ENCODE data around the gene ARMC6. TPM values are rescaled to one million over a fixed set of nuclear protein-coding genes. Genes with fewer than 3 reads are reported as not detected.

ARMC6 gene
- polyA plus RNA-seq, 2 donors = 18.2 to 22.1 TPM

DNA sequence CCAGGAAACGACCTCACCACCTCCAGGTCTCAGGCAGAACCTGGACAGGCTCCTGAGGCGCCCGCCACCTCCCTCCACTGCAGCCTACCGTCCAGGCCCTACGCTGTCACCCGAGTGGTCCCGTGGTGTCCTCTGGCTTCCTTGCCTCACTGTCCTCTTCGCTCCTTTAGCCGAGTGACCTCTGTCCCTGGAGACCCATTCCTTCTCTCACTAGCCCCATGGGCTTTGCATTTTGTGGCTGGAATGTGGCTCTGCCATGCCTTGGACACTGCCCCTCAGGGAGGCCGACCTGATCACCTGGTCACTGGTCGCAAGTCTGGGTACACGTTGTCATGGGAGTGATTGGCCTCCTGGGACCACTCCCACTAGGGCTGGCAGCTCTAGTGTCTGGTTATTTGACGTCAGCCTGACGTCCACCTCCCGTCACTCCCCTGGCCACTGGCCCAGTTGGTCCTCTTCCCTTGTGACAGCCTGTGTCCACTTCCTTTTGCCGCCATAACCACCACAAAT is 48.3 kb downstream of the ARMC6 start:
- H3K4me1 ChIP-seq (ENCODE audit: control insufficient read depth in 2 of 2, insufficient read depth in 2 of 2, low read length in 1 of 2) = peaks cover 0 to 8% of the 10 kb centered on the region in 2 donors
- no peak overlapping the region for H3K27ac ChIP-seq (ENCODE audit: low read depth in 2 of 2, low read length in 1 of 2)
- 81 to 83% methylated on average over 16 of the region's 16 CpGs for WGBS, 2 donors

DNA sequence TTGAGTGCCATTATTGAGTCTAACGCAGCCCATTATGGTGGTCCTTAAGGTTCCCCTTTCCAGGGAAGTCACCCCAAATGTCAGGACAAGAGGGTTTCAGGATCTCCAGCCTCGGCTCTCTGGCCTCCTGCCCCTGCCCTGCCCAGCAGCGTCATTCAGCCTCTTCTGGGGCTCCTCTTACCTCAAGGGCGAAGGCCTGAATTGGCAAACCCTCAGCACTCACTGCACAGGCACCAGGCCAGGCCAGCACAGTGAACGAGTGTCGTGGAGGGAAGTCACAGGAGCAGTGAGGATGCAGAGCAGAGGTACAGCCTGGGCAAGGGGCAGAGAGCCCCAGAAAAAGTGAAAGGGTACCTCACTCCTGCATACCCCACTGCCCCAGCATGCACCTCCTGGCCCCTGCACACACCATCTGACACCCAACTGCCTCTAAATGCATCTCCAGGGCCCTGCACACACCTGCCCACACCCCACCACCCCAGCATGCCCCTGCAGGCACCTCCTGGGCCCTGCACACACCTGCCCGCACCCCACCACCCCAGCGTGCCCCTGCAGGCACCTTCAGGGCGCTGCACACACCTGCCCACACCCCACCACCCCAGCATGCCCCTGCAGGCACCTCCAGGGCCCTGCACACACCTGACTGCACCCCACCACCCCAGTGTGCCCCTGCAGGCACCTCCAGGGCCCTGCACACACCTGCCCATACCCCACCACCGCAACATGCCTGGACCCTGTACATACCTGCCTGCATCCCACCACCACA is 50.2 kb downstream of the ARMC6 start:
- H3K36me3 ChIP-seq (ENCODE audit: control insufficient read depth in 2 of 2, insufficient read depth in 2 of 2, low read length in 1 of 2) = no peaks in the 10 kb centered on the region
- H3K27me3 ChIP-seq (ENCODE audit: control insufficient read depth in 1 of 2, insufficient read depth in 2 of 2, low read length in 2 of 2) = no peaks in the 10 kb centered on the region
- H3K4me1 ChIP-seq (ENCODE audit: control insufficient read depth in 2 of 2, insufficient read depth in 2 of 2, low read length in 1 of 2) = peaks cover 0 to 6% of the 10 kb centered on the region in 2 donors
- H3K27ac ChIP-seq (ENCODE audit: low read depth in 2 of 2, low read length in 1 of 2) = no peak overlapping the region
- WGBS, 2 donors = 61 to 68% methylated on average over 10 of the region's 10 CpGs
- no peaks in the 10 kb centered on the region for H3K9me3 ChIP-seq (ENCODE audit: control insufficient read depth in 2 of 2, insufficient read depth in 1 of 2, low read depth in 1 of 2, low read length in 1 of 2)
- no peak overlapping the region for H3K4me3 ChIP-seq (ENCODE audit: low read depth in 1 of 2, low read length in 2 of 2)

More for the DNA sequence above, 48.3 kb downstream of the ARMC6 start:
- H3K27me3 ChIP-seq (ENCODE audit: control insufficient read depth in 1 of 2, insufficient read depth in 2 of 2, low read length in 2 of 2) = no peaks in the 10 kb centered on the region
- H3K4me3 ChIP-seq (ENCODE audit: low read depth in 1 of 2, low read length in 2 of 2) = no peak overlapping the region
- peaks cover 0 to 2% of the 10 kb centered on the region in 2 donors for H3K36me3 ChIP-seq (ENCODE audit: control insufficient read depth in 2 of 2, insufficient read depth in 2 of 2, low read length in 1 of 2)
- H3K9me3 ChIP-seq (ENCODE audit: control insufficient read depth in 2 of 2, insufficient read depth in 1 of 2, low read depth in 1 of 2, low read length in 1 of 2) = no peaks in the 10 kb centered on the region

DNA sequence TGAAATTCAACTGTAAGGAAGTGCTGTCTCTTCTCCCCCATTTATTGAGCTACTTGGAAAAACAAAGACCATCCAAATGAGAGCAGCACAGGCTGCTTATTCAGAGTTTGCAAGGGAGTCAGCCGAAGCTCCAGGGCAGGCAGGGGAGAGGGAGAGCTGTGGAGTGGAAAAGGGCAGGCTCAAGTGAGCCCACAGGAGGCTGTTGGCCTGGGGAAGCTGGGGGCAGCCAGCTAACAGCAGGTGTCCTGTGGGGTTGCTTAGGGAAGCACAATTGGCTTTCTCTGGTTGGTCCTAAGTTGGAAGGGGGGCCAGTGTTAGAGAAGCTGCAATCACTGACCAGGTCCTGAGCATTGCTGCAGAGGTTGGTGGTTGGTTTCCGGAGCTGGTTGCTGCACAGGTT is 54.3 kb downstream of the ARMC6 start:
- no peaks in the 10 kb centered on the region for H3K27me3 ChIP-seq (ENCODE audit: control insufficient read depth in 1 of 2, insufficient read depth in 2 of 2, low read length in 2 of 2)
- H3K4me1 ChIP-seq (ENCODE audit: control insufficient read depth in 2 of 2, insufficient read depth in 2 of 2, low read length in 1 of 2) = peaks cover 0 to 6% of the 10 kb centered on the region in 2 donors
- 91 to 92% methylated on average over 2 of the region's 2 CpGs for WGBS, 2 donors
- no peaks in the 10 kb centered on the region for H3K9me3 ChIP-seq (ENCODE audit: control insufficient read depth in 2 of 2, insufficient read depth in 1 of 2, low read depth in 1 of 2, low read length in 1 of 2)
- H3K4me3 ChIP-seq (ENCODE audit: low read depth in 1 of 2, low read length in 2 of 2) = no peak overlapping the region
- no peak overlapping the region for H3K27ac ChIP-seq (ENCODE audit: low read depth in 2 of 2, low read length in 1 of 2)
- no peaks in the 10 kb centered on the region for H3K36me3 ChIP-seq (ENCODE audit: control insufficient read depth in 2 of 2, insufficient read depth in 2 of 2, low read length in 1 of 2)

DNA sequence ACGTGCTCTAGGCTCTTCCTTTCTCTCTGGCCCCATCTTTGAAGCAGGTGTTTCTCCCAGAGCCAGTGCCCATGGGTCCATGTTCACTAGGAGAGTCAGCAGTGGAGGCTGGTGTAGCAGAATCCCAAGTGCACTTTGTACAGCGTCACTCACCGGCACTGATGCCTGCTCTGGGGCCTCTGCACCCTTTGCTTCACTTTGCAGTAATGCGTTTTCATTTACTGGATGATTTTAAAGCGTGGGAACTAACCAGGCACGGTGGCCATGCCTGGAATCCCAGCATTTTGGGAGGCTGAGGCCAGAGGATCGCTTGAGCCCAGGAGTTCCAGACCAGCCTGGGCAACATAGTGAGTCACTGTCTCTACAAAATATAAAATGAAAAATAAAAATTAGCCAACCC is 61.1 kb downstream of the ARMC6 start:
- Histone ChIP-seq H3K27me3 (ENCODE audit: control insufficient read depth in 1 of 2, insufficient read depth in 2 of 2, low read length in 2 of 2) (no peaks in the 10 kb centered on the region), H3K9me3 (ENCODE audit: control insufficient read depth in 2 of 2, insufficient read depth in 1 of 2, low read depth in 1 of 2, low read length in 1 of 2) (no peaks in the 10 kb centered on the region), H3K27ac (ENCODE audit: low read depth in 2 of 2, low read length in 1 of 2) (no peak overlapping the region), H3K4me3 (ENCODE audit: low read depth in 1 of 2, low read length in 2 of 2) (no peak overlapping the region), H3K36me3 (ENCODE audit: control insufficient read depth in 2 of 2, insufficient read depth in 2 of 2, low read length in 1 of 2) (peaks cover 0 to 7% of the 10 kb centered on the region in 2 donors), H3K4me1 (ENCODE audit: control insufficient read depth in 2 of 2, insufficient read depth in 2 of 2, low read length in 1 of 2) (no peaks in the 10 kb centered on the region)
- 84 to 93% methylated on average over 7 of the region's 7 CpGs for WGBS, 2 donors

DNA sequence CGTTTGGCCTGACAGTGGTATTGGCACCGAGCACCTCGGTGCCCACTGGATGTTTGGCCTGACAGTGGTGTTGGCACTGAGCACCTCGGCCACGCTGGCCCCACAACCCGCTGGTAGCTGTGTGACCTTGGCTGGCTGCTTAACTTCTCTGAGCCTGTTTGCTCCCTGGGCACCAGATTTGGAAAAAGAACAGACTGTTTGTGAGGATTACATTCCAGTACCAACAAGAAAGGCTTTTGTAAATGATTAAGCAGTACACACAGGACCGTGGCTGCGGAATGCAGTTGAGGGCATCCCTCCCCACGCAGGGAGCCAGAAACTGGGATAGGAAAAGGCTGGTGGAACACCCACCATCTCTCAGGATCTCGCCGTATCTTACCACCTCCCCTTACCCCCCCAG is 62.3 kb downstream of the ARMC6 start:
- Histone ChIP-seq H3K27ac (ENCODE audit: low read depth in 2 of 2, low read length in 1 of 2) (no peak overlapping the region), H3K9me3 (ENCODE audit: control insufficient read depth in 2 of 2, insufficient read depth in 1 of 2, low read depth in 1 of 2, low read length in 1 of 2) (no peaks in the 10 kb centered on the region), H3K4me1 (ENCODE audit: control insufficient read depth in 2 of 2, insufficient read depth in 2 of 2, low read length in 1 of 2) (no peaks in the 10 kb centered on the region), H3K4me3 (ENCODE audit: low read depth in 1 of 2, low read length in 2 of 2) (no peak overlapping the region), H3K36me3 (ENCODE audit: control insufficient read depth in 2 of 2, insufficient read depth in 2 of 2, low read length in 1 of 2) (peaks cover 0 to 7% of the 10 kb centered on the region in 2 donors), H3K27me3 (ENCODE audit: control insufficient read depth in 1 of 2, insufficient read depth in 2 of 2, low read length in 2 of 2) (no peaks in the 10 kb centered on the region)
- whole genome bisulfite sequencing, 2 donors = 67 to 82% methylated on average over 11 of the region's 11 CpGs

DNA sequence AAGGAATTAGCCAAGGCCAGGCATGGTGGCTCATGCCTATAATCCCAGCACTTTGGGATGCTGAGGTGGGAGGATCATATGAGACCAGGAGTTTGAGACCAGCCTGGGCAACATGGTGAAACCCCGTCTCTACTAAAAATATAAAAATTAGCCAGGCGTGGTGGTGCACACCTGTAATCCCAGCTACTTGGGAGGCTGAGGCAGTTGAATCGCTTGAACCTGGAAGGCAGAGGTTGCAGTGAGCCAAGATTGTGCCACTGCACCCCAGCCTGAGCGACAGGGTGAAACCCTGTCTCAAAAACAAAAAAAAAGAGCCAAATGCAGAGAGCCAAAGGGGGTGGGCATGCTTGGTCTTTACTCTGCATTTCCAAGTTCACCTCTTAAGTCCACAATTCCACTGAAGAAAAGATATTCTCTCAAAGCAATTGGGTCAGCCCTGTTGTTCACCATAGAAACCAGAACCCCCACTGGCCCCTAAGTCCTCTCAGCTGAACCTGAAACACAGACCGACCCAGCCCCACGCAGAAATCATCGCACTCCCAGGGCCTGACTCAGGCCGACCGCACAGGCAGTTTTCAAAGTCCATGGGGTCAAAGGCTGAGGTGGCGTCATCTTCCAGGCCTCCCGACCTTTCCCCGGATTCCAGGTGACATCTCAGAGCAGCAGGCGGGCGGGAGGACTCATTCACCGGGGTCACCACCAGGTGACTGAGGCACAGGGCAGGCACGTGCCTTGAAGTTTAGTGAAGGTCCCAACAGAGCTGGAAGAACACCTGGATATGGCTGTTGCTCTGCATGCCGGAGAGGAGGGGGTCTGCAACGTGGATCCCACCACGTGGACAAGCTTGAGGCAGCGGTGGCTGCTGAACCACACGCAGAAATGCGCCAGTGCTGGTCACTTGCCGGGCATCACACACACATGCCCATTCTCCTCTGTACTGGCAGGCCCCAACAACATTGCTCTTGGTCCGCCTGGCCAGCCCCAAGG is 63.5 kb downstream of the ARMC6 start:
- Histone ChIP-seq H3K9me3 (ENCODE audit: control insufficient read depth in 2 of 2, insufficient read depth in 1 of 2, low read depth in 1 of 2, low read length in 1 of 2) (peaks cover 0 to 3% of the 10 kb centered on the region in 2 donors), H3K27me3 (ENCODE audit: control insufficient read depth in 1 of 2, insufficient read depth in 2 of 2, low read length in 2 of 2) (no peaks in the 10 kb centered on the region), H3K27ac (ENCODE audit: low read depth in 2 of 2, low read length in 1 of 2) (no peak overlapping the region), H3K36me3 (ENCODE audit: control insufficient read depth in 2 of 2, insufficient read depth in 2 of 2, low read length in 1 of 2) (peaks cover 0 to 13% of the 10 kb centered on the region in 2 donors), H3K4me3 (ENCODE audit: low read depth in 1 of 2, low read length in 2 of 2) (no peak overlapping the region), H3K4me1 (ENCODE audit: control insufficient read depth in 2 of 2, insufficient read depth in 2 of 2, low read length in 1 of 2) (no peaks in the 10 kb centered on the region)
- WGBS, 2 donors = 87 to 91% methylated on average over 23 to 24 of the region's 24 CpGs

DNA sequence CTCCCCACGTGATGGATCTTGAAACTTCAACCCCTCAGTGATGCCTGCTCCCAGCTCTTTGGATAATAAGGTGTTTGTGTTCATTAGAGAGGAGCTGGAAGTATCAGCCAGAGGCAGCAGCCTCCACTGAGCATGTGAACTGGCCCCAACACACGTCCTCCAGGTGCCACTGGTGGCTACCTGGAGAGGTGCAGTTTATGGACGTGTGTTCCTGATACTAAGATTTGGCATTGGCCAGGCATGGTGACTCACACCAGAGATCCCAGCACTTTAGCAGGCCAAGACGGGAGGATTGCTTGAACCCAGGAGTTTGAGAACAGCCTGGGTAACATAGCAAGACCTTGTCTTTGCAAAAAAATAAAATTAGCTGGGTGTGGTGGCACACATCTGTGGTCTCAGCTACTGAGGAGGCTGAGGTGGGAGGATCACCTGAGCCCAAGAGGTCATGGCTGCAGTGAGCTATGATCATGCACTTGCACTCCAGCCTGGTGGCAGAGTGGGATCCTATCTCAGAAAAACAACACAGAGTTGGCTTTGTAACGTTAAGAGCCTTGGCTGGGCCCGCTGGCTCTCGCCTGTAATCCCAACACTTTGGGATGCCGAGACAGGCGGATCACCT is 64.8 kb downstream of the ARMC6 start:
- H3K4me1 ChIP-seq (ENCODE audit: control insufficient read depth in 2 of 2, insufficient read depth in 2 of 2, low read length in 1 of 2) = no peaks in the 10 kb centered on the region
- H3K9me3 ChIP-seq (ENCODE audit: control insufficient read depth in 2 of 2, insufficient read depth in 1 of 2, low read depth in 1 of 2, low read length in 1 of 2) = peaks cover 0 to 3% of the 10 kb centered on the region in 2 donors
- no peak overlapping the region for H3K27ac ChIP-seq (ENCODE audit: low read depth in 2 of 2, low read length in 1 of 2)
- H3K27me3 ChIP-seq (ENCODE audit: control insufficient read depth in 1 of 2, insufficient read depth in 2 of 2, low read length in 2 of 2) = no peaks in the 10 kb centered on the region
- WGBS, 2 donors = 76 to 81% methylated on average over 9 of the region's 9 CpGs
- no peak overlapping the region for H3K4me3 ChIP-seq (ENCODE audit: low read depth in 1 of 2, low read length in 2 of 2)
- H3K36me3 ChIP-seq (ENCODE audit: control insufficient read depth in 2 of 2, insufficient read depth in 2 of 2, low read length in 1 of 2) = peaks cover 0 to 13% of the 10 kb centered on the region in 2 donors

DNA sequence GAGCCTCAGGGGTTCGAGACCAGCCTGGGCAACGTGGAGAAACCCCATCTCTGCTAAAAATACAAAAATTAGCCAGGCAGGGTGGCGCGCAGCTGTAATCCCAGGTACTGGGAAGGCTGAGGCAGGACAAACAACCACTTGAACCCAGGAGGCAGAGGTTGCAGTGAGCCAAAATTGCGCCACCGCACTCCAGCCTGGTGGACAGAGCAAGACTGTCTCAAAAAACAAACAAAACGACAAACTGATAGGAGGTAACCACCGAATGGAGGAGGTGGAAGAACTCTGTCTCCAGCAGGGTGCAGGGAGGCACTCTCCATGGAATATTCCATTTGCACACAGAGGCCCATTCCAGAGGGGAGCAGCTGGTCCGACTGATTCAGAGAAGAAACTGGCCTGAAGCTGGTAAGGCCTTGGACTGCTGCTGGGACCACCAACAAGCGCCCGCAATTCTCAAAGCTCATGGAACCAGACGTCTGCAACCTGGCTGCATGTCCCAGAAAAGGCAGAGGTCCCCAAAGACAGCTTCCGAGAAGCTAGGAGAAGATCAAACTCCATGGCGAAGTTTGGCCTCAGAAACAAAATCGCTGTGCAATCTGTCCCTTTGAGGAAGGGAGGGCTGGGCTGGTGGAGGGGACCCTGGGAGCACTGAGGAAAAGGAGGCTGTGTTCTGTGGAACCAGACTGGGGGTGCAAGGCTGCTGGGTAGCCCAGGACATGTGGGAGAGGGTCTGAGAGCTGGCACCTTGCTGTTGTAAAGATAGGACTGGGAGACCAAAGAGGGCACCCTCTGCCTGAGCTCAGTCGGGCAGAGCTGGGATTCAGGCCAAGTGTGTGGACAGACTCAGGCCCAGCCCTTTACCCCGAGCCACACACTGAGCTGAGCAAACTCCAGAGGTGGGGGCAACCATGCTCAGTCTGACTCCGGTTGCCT is 65.6 kb downstream of the ARMC6 start:
- no peaks in the 10 kb centered on the region for H3K27me3 ChIP-seq (ENCODE audit: control insufficient read depth in 1 of 2, insufficient read depth in 2 of 2, low read length in 2 of 2)
- no peak overlapping the region for H3K4me3 ChIP-seq (ENCODE audit: low read depth in 1 of 2, low read length in 2 of 2)
- peaks cover 0 to 3% of the 10 kb centered on the region in 2 donors for H3K9me3 ChIP-seq (ENCODE audit: control insufficient read depth in 2 of 2, insufficient read depth in 1 of 2, low read depth in 1 of 2, low read length in 1 of 2)
- H3K4me1 ChIP-seq (ENCODE audit: control insufficient read depth in 2 of 2, insufficient read depth in 2 of 2, low read length in 1 of 2) = no peaks in the 10 kb centered on the region
- H3K36me3 ChIP-seq (ENCODE audit: control insufficient read depth in 2 of 2, insufficient read depth in 2 of 2, low read length in 1 of 2) = peaks cover 0 to 13% of the 10 kb centered on the region in 2 donors
- H3K27ac ChIP-seq (ENCODE audit: low read depth in 2 of 2, low read length in 1 of 2) = no peak overlapping the region
- 86% methylated on average over 18 of the region's 18 CpGs for WGBS, 2 donors

Data from esophagus (tissue), 2 donors.